ENCODE measurements around the gene PPP1R13B. TPM values are rescaled to one million over a fixed set of nuclear protein-coding genes. Genes with fewer than 3 reads are reported as not detected.

Gene PPP1R13B
- total and polyA plus RNA-seq, 2 experiments from 2014 or later: 2.0 to 8.5 TPM

GRCh38 chr14:103716091-103716801 lies 131.1 kb downstream of the PPP1R13B start:
- H3K4me2 ChIP-seq: peak overlapping the region; percentile 90
- H4K20me1 ChIP-seq (replicated peaks; ENCODE audit: insufficient read depth): peaks cover 18% of the 10 kb centered on the region
- H3K4me3 ChIP-seq: peak overlapping the region; percentile 74
- peaks cover 72% of the 10 kb centered on the region for H3K79me2 ChIP-seq (replicated peaks; ENCODE audit: insufficient read depth)
- Mint-ChIP-seq H3K27me3 (ENCODE audit: insufficient read depth, low read depth, poor library complexity) (peaks cover 18% of the 10 kb centered on the region), H3K9me3 (no peaks in the 10 kb centered on the region), H3K4me1 (peaks cover 28% of the 10 kb centered on the region), H3K4me3 (peak overlapping the region; percentile 77), H3K36me3 (ENCODE audit: low read depth) (peaks cover 11% of the 10 kb centered on the region; the same call in 2 of the 3 replicates), H3K27ac (no peak overlapping the region)
- H3K27ac ChIP-seq (ENCODE audit: low read depth): no peak overlapping the region
- no peaks in the 10 kb centered on the region for H3K27me3 ChIP-seq (ENCODE audit: insufficient read depth)
- H2AFZ ChIP-seq: no peak overlapping the region
- H3K9me2 ChIP-seq (ENCODE audit: insufficient read depth): no peaks in the 10 kb centered on the region
- ATAC-seq (no peak), DNase-seq (ENCODE audit: low spot score) (no peak)
- peaks cover 4% of the 10 kb centered on the region; the same call in 1 of the 2 replicates for H3K4me1 ChIP-seq (ENCODE audit: insufficient read depth)
- peaks cover 6% of the 10 kb centered on the region; the same call in 1 of the 2 replicates for H3F3A ChIP-seq (replicated peaks; ENCODE audit: low read depth)
- no peaks in the 10 kb centered on the region for H3K36me3 ChIP-seq (ENCODE audit: insufficient read depth)
- TF ChIP-seq EZH2 (IDR thresholded peaks at IDR 0.05; ENCODE audit: low read depth, unreplicated experiment): no peak
- no peak for TF ChIP-seq CREB1 (CRISPR knock-in tag; IDR thresholded peaks at IDR 0.05; ENCODE audit: low read depth)
- TF ChIP-seq ZNF114 (CRISPR knock-in tag; IDR thresholded peaks at IDR 0.05): no peak
- no peak for TF ChIP-seq ZNF331 (CRISPR knock-in tag; IDR thresholded peaks at IDR 0.05; ENCODE audit: low read depth)
- no peak for TF ChIP-seq JUNB (IDR thresholded peaks at IDR 0.05; ENCODE audit: unreplicated experiment)
- no peak for TF ChIP-seq CTCF (conservative IDR thresholded peaks at IDR 0.05; ENCODE audit: low read depth in 2 of 2)
- no peak for TF ChIP-seq NANOG (IDR thresholded peaks at IDR 0.05; ENCODE audit: borderline replicate concordance)
- TF ChIP-seq ETS1 (IDR thresholded peaks at IDR 0.05): no peak

- Mint-ChIP-seq H3K36me3 (ENCODE audit: low read depth) (peaks cover 18% of the 10 kb centered on the region), H3K27me3 (ENCODE audit: insufficient read depth, low read depth, poor library complexity) (peaks cover 23% of the 10 kb centered on the region), H3K27ac (peak within 1 kb of the TSS; percentile 78; the same call in 1 of the 2 replicates), H3K4me3 (peak within 1 kb of the TSS; percentile 88), H3K9me3 (no peaks in the 10 kb centered on the region), H3K4me1 (peaks cover 34% of the 10 kb centered on the region)
- Histone ChIP-seq H2AFZ (no peak within 1 kb of the TSS), H3K79me2 (replicated peaks; ENCODE audit: insufficient read depth) (peaks cover 63% of the 10 kb centered on the region), H3F3A (replicated peaks; ENCODE audit: low read depth) (peaks cover 13% of the 10 kb centered on the region; the same call in 1 of the 2 replicates), H3K4me1 (ENCODE audit: insufficient read depth) (peaks cover 11% of the 10 kb centered on the region), H3K27ac (ENCODE audit: low read depth) (peak within 1 kb of the TSS; percentile 39; the same call in 1 of the 2 replicates), H3K4me2 (peak within 1 kb of the TSS; percentile 90), H3K36me3 (ENCODE audit: insufficient read depth) (no peaks in the 10 kb centered on the region), H3K27me3 (ENCODE audit: insufficient read depth) (no peaks in the 10 kb centered on the region), H3K9me2 (ENCODE audit: insufficient read depth) (no peaks in the 10 kb centered on the region), H3K4me3 (peak within 1 kb of the TSS; percentile 79), H4K20me1 (replicated peaks; ENCODE audit: insufficient read depth) (peaks cover 28% of the 10 kb centered on the region)
- ATAC-seq: peak; percentile 89
- peak; percentile 99 for DNase-seq (ENCODE audit: low spot score)
- TF ChIP-seq STAT1 (IDR thresholded peaks at IDR 0.05; ENCODE audit: unreplicated experiment): no peak
- TF ChIP-seq EZH2 (IDR thresholded peaks at IDR 0.05; ENCODE audit: low read depth, unreplicated experiment): no peak
- peak; percentile 80 for TF ChIP-seq POLR2AphosphoS5 (IDR thresholded peaks at IDR 0.05; ENCODE audit: low read depth)
- TF ChIP-seq CTCF (conservative IDR thresholded peaks at IDR 0.05; ENCODE audit: low read depth in 2 of 2): no peak
- TF ChIP-seq ZNF331 (CRISPR knock-in tag; IDR thresholded peaks at IDR 0.05; ENCODE audit: low read depth): no peak
- no peak for TF ChIP-seq ZNF114 (CRISPR knock-in tag; IDR thresholded peaks at IDR 0.05)
- TF ChIP-seq REST (IDR thresholded peaks at IDR 0.05; ENCODE audit: unreplicated experiment): no peak
Measured at GRCh38 chr14:103715052-103716000, 132.0 kb downstream of the PPP1R13B start, which contains the start of the genes XRCC3 and ZFYVE21. TSS of gene XRCC3 (minus strand) at chr14:103715451. CDS start at chr14:103711087, 4,364 bp downstream. TSS of gene ZFYVE21 (plus strand) at chr14:103715810. CDS start at chr14:103715842, 32 bp downstream.

All from GM23338 (cell line).